Thoracic aorta (tissue), 2 donors: ENCODE measurements around the gene RNF150. TPM values are rescaled to one million over a fixed set of nuclear protein-coding genes. Genes with fewer than 3 reads are reported as not detected.

ENCODE experiments used
- ATAC-seq: fragments of 150-250 bp; one replicate; pipeline ENCODE4 v1.8.0; 2017; ENCODE audit warnings: low read depth; ENCODE audit not compliant: insufficient number of reproducible peaks, low FRiP score
- DNase-seq: peaks from one replicate; pipeline ENCODE4 v3.0.0-alpha.2; 2020; ENCODE audit warnings: low spot score
- H3K27ac ChIP-seq, 2 donors: fragments of 200-600 bp; sonication (generic); 1 replicate in 1 of 2; 2 replicates in 1 of 2; pipeline ENCODE4 v1.5.1; 2016; ENCODE audit warnings: mild to moderate bottlenecking in 2 of 2, moderate library complexity in 2 of 2
- H3K27me3 ChIP-seq: fragments of 200-600 bp; sonication (generic); replicated peaks from 2 replicates; pipeline ENCODE4 v1.6.0; 2016; ENCODE audit warnings: mild to moderate bottlenecking; ENCODE audit not compliant: insufficient read depth
- H3K36me3 ChIP-seq: fragments of 200-600 bp; sonication (generic); one replicate; pipeline ENCODE4 v1.5.1; 2016
- H3K4me1 ChIP-seq, 2 donors: fragments of 200-600 bp; sonication (generic); 1 replicate in 1 of 2; 2 replicates in 1 of 2; pipeline versions ENCODE4 v1.5.1 to v1.6.0; 2016; ENCODE audit warnings: low read depth in 2 of 2, mild to moderate bottlenecking in 1 of 2; ENCODE audit not compliant: control insufficient read depth in 1 of 2
- H3K4me3 ChIP-seq: fragments of 200-600 bp; sonication (generic); 2 replicates; pipeline ENCODE4 v1.5.1; 2016; ENCODE audit warnings: mild to moderate bottlenecking
- H3K9me3 ChIP-seq: fragments of 200-600 bp; sonication (generic); 2 replicates; pipeline ENCODE4 v1.5.1; 2016
- CTCF ChIP-seq: fragments of 200-600 bp; sonication (generic); IDR thresholded peaks from one replicate; pipeline ENCODE4 v1.5.1; 2019; ENCODE audit warnings: antibody characterized with exemption
- total RNA-seq, 2 donors: library from RNA; depleted of rRNA; stranded (reverse); fragments of >200 nt; gene quantifications; one replicate each; pipeline versions ENCODE4 v1.1.0 to v1.2.3, GENCODE V29; 2016

Gene RNF150
- 10 to 100 TPM in 1 of 2 donors, 1 to 10 TPM in 1; 9.7 to 11.6 TPM for total RNA-seq

GRCh38 chr4:141133146-141133998, at the start of gene RNF150:
RNF150 (minus strand) TSS chr4:141133469.
- no peaks in the 10 kb centered on the region for H3K36me3 ChIP-seq
- peak; percentile 81 for ATAC-seq

GRCh38 chr4:141180991-141181761, 47.9 kb upstream of the RNF150 start:
- H3K4me3 ChIP-seq: no peak overlapping the region
- TF ChIP-seq CTCF: no peak
- H3K36me3 ChIP-seq: no peaks in the 10 kb centered on the region
- no peak overlapping the region for H3K27ac ChIP-seq
- no peaks in the 10 kb centered on the region for H3K9me3 ChIP-seq
- no peak for DNase-seq
- H3K4me1 ChIP-seq: no peaks in the 10 kb centered on the region
- no peaks in the 10 kb centered on the region for H3K27me3 ChIP-seq
- ATAC-seq: no peak

More at GRCh38 chr4:141133146-141133998, at the start of gene RNF150:
- Histone ChIP-seq H3K4me3 (peak within 1 kb of the TSS; percentile 85), H3K27ac (peak within 1 kb of the TSS; percentile 61 to 67), H3K9me3 (no peaks in the 10 kb centered on the region), H3K27me3 (no peaks in the 10 kb centered on the region), H3K4me1 (peaks cover 0 to 24% of the 10 kb centered on the region in 2 donors)
- peak; percentile 47 for DNase-seq
- TF ChIP-seq CTCF: peak; percentile 78

- DNase-seq (no peak), ATAC-seq (no peak)
- no peak for TF ChIP-seq CTCF
- no peaks in the 10 kb centered on the region for H3K9me3 ChIP-seq
- H3K27ac ChIP-seq: no peak overlapping the region
- no peak overlapping the region for H3K4me3 ChIP-seq
- no peaks in the 10 kb centered on the region for H3K4me1 ChIP-seq
- no peaks in the 10 kb centered on the region for H3K36me3 ChIP-seq
- H3K27me3 ChIP-seq: no peaks in the 10 kb centered on the region
Measured at GRCh38 chr4:141179474-141180373, 46.5 kb upstream of the RNF150 start.

GRCh38 chr4:141177171-141177570, 43.9 kb upstream of the RNF150 start:
- no peak for ATAC-seq
- no peak overlapping the region for H3K27ac ChIP-seq
- H3K4me1 ChIP-seq: no peaks in the 10 kb centered on the region
- H3K9me3 ChIP-seq: no peaks in the 10 kb centered on the region
- H3K36me3 ChIP-seq: no peaks in the 10 kb centered on the region
- H3K4me3 ChIP-seq: no peak overlapping the region
- TF ChIP-seq CTCF: no peak
- no peaks in the 10 kb centered on the region for H3K27me3 ChIP-seq
- no peak for DNase-seq
